H1 (cell line): ENCODE data around the gene GRHL3. TPM values are rescaled to one million over a fixed set of nuclear protein-coding genes. Genes with fewer than 3 reads are reported as not detected.

Experiments
- CTCF ChIA-PET: fragments of 300-600 bp; sonication (Branson Sonifier 250); formaldehyde crosslinking; loops from one replicate; lab custom pipeline; 2021; ENCODE audit not compliant: partially characterized antibody; lab: Charles Lee
- POLR2A ChIA-PET: fragments of 300-600 bp; sonication (Branson Sonifier 250); formaldehyde crosslinking; loops from one replicate; lab custom pipeline; 2021; ENCODE audit warnings: inconsistent platforms; ENCODE audit not compliant: partially characterized antibody; lab: Charles Lee
- DNase-seq, 2 experiments: peaks; one replicate each; pipeline versions ENCODE4 v3.0.0 to v3.0.0-alpha.2; 2010 to 2022; ENCODE audit warnings: low spot score in 2 of 2, low read depth in 1 of 2, mixed read lengths in 1 of 2
- FAIRE-seq: peaks from 2 replicates; lab custom pipeline; 2011; peaks lifted over from hg19 to GRCh38; lab: Jason Lieb, UNC
- H2AFZ ChIP-seq: 2 replicates; pipeline ENCODE4 v1.8.1; 2012; ENCODE audit warnings: low read length, inconsistent platforms
- H2AK5ac ChIP-seq: 2 replicates; pipeline ENCODE4 v1.6.1; 2013; ENCODE audit warnings: low read depth, low read length
- H2BK120ac ChIP-seq: replicated peaks from 2 replicates; pipeline ENCODE3; 2013; ENCODE audit warnings: low read depth, low read length, inconsistent platforms
- H2BK12ac ChIP-seq: 2 replicates; pipeline ENCODE4 v1.6.1; 2013; ENCODE audit warnings: low read depth, low read length
- H2BK15ac ChIP-seq: 2 replicates; pipeline ENCODE4 v1.6.1; 2013; ENCODE audit warnings: low read length
- H2BK20ac ChIP-seq: 2 replicates; pipeline ENCODE4 v1.6.1; 2013; ENCODE audit warnings: low read length
- H2BK5ac ChIP-seq: 2 replicates; pipeline ENCODE4 v1.6.1; 2013; ENCODE audit warnings: low read depth, low read length
- H3K14ac ChIP-seq: 2 replicates; pipeline ENCODE4 v1.6.1; 2013; ENCODE audit warnings: inconsistent platforms; ENCODE audit not compliant: insufficient read length
- H3K18ac ChIP-seq: 2 replicates; pipeline ENCODE4 v1.6.1; 2013; ENCODE audit warnings: low read length; ENCODE audit errors: extremely low read depth
- H3K23ac ChIP-seq: 2 replicates; pipeline ENCODE4 v1.6.1; 2013; ENCODE audit warnings: inconsistent platforms; ENCODE audit not compliant: insufficient read length
- H3K23me2 ChIP-seq: 2 replicates; pipeline ENCODE4 v1.6.1; 2013; ENCODE audit warnings: low read depth, low read length
- H3K27ac ChIP-seq: 2 replicates; pipeline ENCODE4 v1.6.1; 2011; ENCODE audit warnings: low read depth, low read length, inconsistent platforms
- H3K27me3 ChIP-seq, 4 experiments: replicated peaks in 1 of 4; 1 replicate in 1 of 4; 2 replicates in 3 of 4; pipeline versions ENCODE4 v1.6.1 to v1.8.1; 2011 to 2013; ENCODE audit warnings: low read length in 3 of 4, mild to moderate bottlenecking in 3 of 4, inconsistent platforms in 2 of 4, mixed read lengths in 2 of 4, moderate library complexity in 1 of 4; ENCODE audit not compliant: control insufficient read depth in 3 of 4, insufficient read depth in 3 of 4; ENCODE audit errors: extremely low read depth in 1 of 4
- H3K36me3 ChIP-seq, 4 experiments: 2 replicates each; pipeline versions ENCODE4 v1.6.1 to v1.8.1; 2011 to 2013; ENCODE audit warnings: mild to moderate bottlenecking in 4 of 4, low read length in 3 of 4, moderate library complexity in 2 of 4, control low read depth in 1 of 4, inconsistent platforms in 1 of 4; ENCODE audit not compliant: insufficient read depth in 4 of 4, control insufficient read depth in 2 of 4
- H3K4ac ChIP-seq: replicated peaks from 2 replicates; pipeline ENCODE3; 2013; ENCODE audit warnings: low read length, low read depth, mixed read lengths, inconsistent platforms; ENCODE audit not compliant: insufficient read length
- H3K4me1 ChIP-seq, 4 experiments: replicated peaks in 1 of 4; 1 replicate in 1 of 4; 2 replicates in 3 of 4; pipeline versions ENCODE4 v1.6.1 to v1.8.1; 2011 to 2013; ENCODE audit warnings: low read length in 3 of 4, inconsistent platforms in 2 of 4, mixed read lengths in 1 of 4; ENCODE audit not compliant: insufficient read depth in 4 of 4, control insufficient read depth in 3 of 4
- H3K4me2 ChIP-seq, 2 experiments: 2 replicates each; pipeline versions ENCODE4 v1.6.1 to v1.8.1; 2011 to 2013; ENCODE audit warnings: low read depth in 2 of 2, low read length in 2 of 2, control low read depth in 1 of 2, inconsistent platforms in 1 of 2, mild to moderate bottlenecking in 1 of 2; ENCODE audit not compliant: insufficient read depth in 1 of 2
- H3K4me3 ChIP-seq, 4 experiments: fragments of 200-600, 300-600 bp in 1 of 4; sonication (generic), shearing (Covaris generic), sonication (Bioruptor Twin) in 1 of 4; 2 replicates each; pipeline versions ENCODE4 v1.5.1 to v1.8.1; 2011 to 2016; ENCODE audit warnings: low read length in 4 of 4, low read depth in 3 of 4, control low read depth in 2 of 4, inconsistent platforms in 2 of 4, mild to moderate bottlenecking in 2 of 4, mixed read lengths in 1 of 4, moderate library complexity in 1 of 4; ENCODE audit not compliant: insufficient read depth in 2 of 4; ENCODE audit errors: extremely low read depth in 1 of 4
- H3K56ac ChIP-seq: replicated peaks from 2 replicates; pipeline ENCODE3; 2013; ENCODE audit warnings: low read depth, mild to moderate bottlenecking, mixed read lengths, low read length, inconsistent platforms; ENCODE audit not compliant: insufficient read length
- H3K79me1 ChIP-seq: 2 replicates; pipeline ENCODE4 v1.6.1; 2013; ENCODE audit warnings: low read depth, low read length, control low read depth
- H3K79me2 ChIP-seq, 2 experiments: 2 replicates each; pipeline versions ENCODE4 v1.6.1 to v1.8.1; 2012 to 2013; ENCODE audit warnings: low read length in 2 of 2, mild to moderate bottlenecking in 2 of 2, inconsistent platforms in 1 of 2; ENCODE audit not compliant: insufficient read depth in 2 of 2, control insufficient read depth in 1 of 2
- H3K9ac ChIP-seq, 4 experiments: replicated peaks in 1 of 4; 1 replicate in 1 of 4; 2 replicates in 3 of 4; pipeline versions ENCODE4 v1.6.1 to v1.8.1; 2011 to 2013; ENCODE audit warnings: low read depth in 3 of 4, low read length in 3 of 4, control low read depth in 2 of 4, mild to moderate bottlenecking in 2 of 4, moderate library complexity in 2 of 4, inconsistent platforms in 1 of 4; ENCODE audit errors: extremely low read depth in 1 of 4
- H3K9me3 ChIP-seq, 2 experiments: 2 replicates each; pipeline versions ENCODE4 v1.6.1 to v1.8.1; 2012 to 2013; ENCODE audit warnings: mild to moderate bottlenecking in 2 of 2, moderate library complexity in 2 of 2, control low read depth in 1 of 2, inconsistent platforms in 1 of 2, low read depth in 1 of 2, low read length in 1 of 2, mixed read lengths in 1 of 2; ENCODE audit not compliant: insufficient read depth in 2 of 2
- H4K20me1 ChIP-seq, 2 experiments: replicated peaks in 1 of 2; 2 replicates each; pipeline versions ENCODE3 to v1.8.1; 2011 to 2013; ENCODE audit warnings: inconsistent platforms in 2 of 2, low read length in 2 of 2, mild to moderate bottlenecking in 1 of 2; ENCODE audit not compliant: insufficient read depth in 2 of 2, control insufficient read depth in 1 of 2
- H4K5ac ChIP-seq: 2 replicates; pipeline ENCODE4 v1.6.1; 2013; ENCODE audit warnings: low read length, low read depth, mixed read lengths, inconsistent platforms; ENCODE audit not compliant: insufficient read length
- H4K8ac ChIP-seq: 2 replicates; pipeline ENCODE4 v1.8.0; 2013; ENCODE audit warnings: mild to moderate bottlenecking, moderate library complexity, low read length, inconsistent platforms; ENCODE audit not compliant: insufficient read depth; ENCODE audit errors: extremely low read depth
- H4K91ac ChIP-seq: replicated peaks from 2 replicates; pipeline ENCODE3; 2013; ENCODE audit warnings: low read length, mixed read lengths, inconsistent platforms; ENCODE audit not compliant: insufficient read length
- CBX8 ChIP-seq: fragments of 300-800, 300-1000 bp; sonication (generic); IDR thresholded peaks from 2 replicates; pipeline ENCODE4 v1.7.1; 2016; ENCODE audit warnings: low read depth, low read length, borderline replicate concordance
- CREB1 ChIP-seq: IDR thresholded peaks from 2 replicates; pipeline ENCODE4 v1.6.1; 2012; ENCODE audit warnings: inconsistent platforms
- CTBP2 ChIP-seq: IDR thresholded peaks from 2 replicates; pipeline ENCODE4 v1.7.0; 2011; ENCODE audit warnings: borderline replicate concordance, mild to moderate bottlenecking, moderate library complexity, mixed read lengths, low read length; ENCODE audit not compliant: insufficient read depth, insufficient read length
- HDAC2 ChIP-seq, 2 experiments: fragments of 300-600 bp in 1 of 2; sonication (generic) in 1 of 2; IDR thresholded peaks; 2 replicates each; pipeline ENCODE4 v1.6.1; 2011 to 2012; ENCODE audit warnings: low read depth in 2 of 2, low read length in 2 of 2, mild to moderate bottlenecking in 2 of 2, moderate library complexity in 2 of 2, borderline replicate concordance in 1 of 2, inconsistent platforms in 1 of 2
- KDM1A ChIP-seq: fragments of 200-600, 300-600 bp; sonication (generic); IDR thresholded peaks from 2 replicates; pipeline ENCODE4 v1.7.1; 2016; ENCODE audit warnings: mild to moderate bottlenecking, low read length, borderline replicate concordance
- MAFK ChIP-seq: IDR thresholded peaks from 2 replicates; pipeline ENCODE4 v1.6.1; 2012; ENCODE audit warnings: low read depth, mild to moderate bottlenecking, improper control_type of control experiment, low read length
- SAP30 ChIP-seq: fragments of 300-600 bp; sonication (generic); IDR thresholded peaks from 2 replicates; pipeline ENCODE4 v1.7.1; 2012; ENCODE audit warnings: low read length, moderate library complexity, mild to moderate bottlenecking, inconsistent platforms; ENCODE audit not compliant: insufficient read depth, insufficient replicate concordance
- TAF1 ChIP-seq: IDR thresholded peaks from 2 replicates; pipeline ENCODE4 v1.6.1; 2011; ENCODE audit warnings: mild to moderate bottlenecking, low read depth, low read length
- WGBS, 2 experiments: shearing (Covaris generic) in 1 of 2; methylation state at CpG; one replicate each; pipeline versions ENCODE4 v1.1.6 to v1.1.7; 2013 to 2015; ENCODE audit warnings: low lambda C conversion rate in 2 of 2, mixed read lengths in 2 of 2, inconsistent platforms in 1 of 2, low coverage in 1 of 2, missing lambda C conversion rate in 1 of 2; ENCODE audit not compliant: insufficient replicate concordance in 2 of 2, insufficient coverage in 1 of 2, insufficient read length in 1 of 2; ENCODE audit errors: extremely low coverage in 1 of 2, missing lambda C conversion rate in 1 of 2; 5-methylcytosine and 5-hydroxymethylcytosine counted together
- polyA plus RNA-seq, 7 experiments: library from polyadenylated mRNA; depleted of rRNA in 3 of 7; stranded (reverse) in 5 of 7; unstranded in 2 of 7; fragments of >200 nt in 5 of 7; fragments of 200-250 nt in 2 of 7; gene quantifications; 1 replicate in 5 of 7; 2 replicates in 1 of 7; 4 replicates in 1 of 7; pipeline versions ENCODE4 v1.2.1 to v1.2.3, GENCODE V29; 2011 to 2013; ENCODE audit warnings: missing spikeins in 2 of 7, mixed read lengths in 2 of 7
- total RNA-seq: library from RNA; stranded (reverse); fragmentation: NEBNext Ultra II Directional; extraction: Animal tissue kit (Norgen Biotek cat#: 25700); gene quantifications from 2 replicates; pipeline ENCODE4 v1.2.1, GENCODE V29; 2021
- TF ChIP-seq, protein P1 (sequence below), 3 experiments: IDR thresholded peaks; 1 replicate in 2 of 3; 2 replicates in 1 of 3; pipeline versions ENCODE4 v1.5.1 to v1.6.1; 2011; ENCODE audit warnings: low read length in 3 of 3, mild to moderate bottlenecking in 3 of 3, inconsistent platforms in 2 of 3, low read depth in 1 of 3, moderate library complexity in 1 of 3; ENCODE audit not compliant: insufficient read depth in 1 of 3; ENCODE audit errors: control extremely low read depth in 1 of 3
- TF ChIP-seq, protein P2 (sequence below): IDR thresholded peaks from 2 replicates; pipeline ENCODE4 v1.6.1; 2011; ENCODE audit warnings: low read depth, mild to moderate bottlenecking, low read length; ENCODE audit not compliant: insufficient read depth

GRHL3 gene
- total and polyA plus RNA-seq, 2 of the 8 experiments (the other 6 are each of a cell fraction or from before 2014, with no cell fraction given): 0.80 to 1.8 TPM

GRCh38 chr1:24373044-24373443 is 53.9 kb downstream of the GRHL3 start:
- CTCF ChIA-PET: interaction anchor here (1.3 to 5.5 kb wide), 8 partner anchors 9 to 174 kb away, joined by 3 to 51 read pairs (median 10); no protein-coding TSS in a partner anchor
- H4K5ac ChIP-seq: no peak overlapping the region
- H3K23me2 ChIP-seq: no peaks in the 10 kb centered on the region
- H3K14ac ChIP-seq: no peak overlapping the region
- no peak overlapping the region for H3K4me2 ChIP-seq
- no peak overlapping the region for H2BK15ac ChIP-seq
- no peak overlapping the region for H2AK5ac ChIP-seq
- peaks cover 0 to 13% (median 6%) of the 10 kb centered on the region in 4 experiments; a peak in 3 of 7 replicates for H3K4me1 ChIP-seq
- H2BK12ac ChIP-seq: no peak overlapping the region
- no peak overlapping the region for H2BK120ac ChIP-seq
- POLR2A ChIA-PET: interaction anchor here (1.0 to 1.1 kb wide), 2 partner anchors 90 to 222 kb away, joined by 3 read pairs; no protein-coding TSS in a partner anchor
- DNase-seq: no peak
- no peaks in the 10 kb centered on the region for H3K79me1 ChIP-seq
- no peak overlapping the region for H2BK20ac ChIP-seq
- H3K18ac ChIP-seq: no peak overlapping the region
- H3K4me3 ChIP-seq: no peak overlapping the region
- H3K79me2 ChIP-seq: no peaks in the 10 kb centered on the region
- H3K27me3 ChIP-seq: no peaks in the 10 kb centered on the region
- no peak overlapping the region for H3K56ac ChIP-seq
- H2AFZ ChIP-seq: no peak overlapping the region
- H3K36me3 ChIP-seq: no peaks in the 10 kb centered on the region
- no peak overlapping the region for H3K23ac ChIP-seq
- FAIRE-seq: no peak
- no peak overlapping the region for H4K91ac ChIP-seq
- no peaks in the 10 kb centered on the region for H3K9me3 ChIP-seq
- H3K4ac ChIP-seq: no peak overlapping the region
- no peak overlapping the region for H4K8ac ChIP-seq
- H3K27ac ChIP-seq: no peak overlapping the region
- no peak overlapping the region for H3K9ac ChIP-seq
- H2BK5ac ChIP-seq: no peak overlapping the region
- WGBS, 2 experiments: 84% methylated on average over 7 of the region's 7 CpGs; no CpG with 5 or more reads in 1 of the 2 experiments
- no peaks in the 10 kb centered on the region for H4K20me1 ChIP-seq
- TF ChIP-seq KDM1A (no peak), MAFK (no peak), SAP30 (no peak), CREB1 (no peak), HDAC2 (IDR thresholded peaks at IDR 0.05; ENCODE audit: borderline replicate concordance in 1 of 2, low read depth in 2 of 2, low read length in 2 of 2) (no peak), CBX8 (no peak), CTBP2 (no peak), TAF1 (no peak)
- TF ChIP-seq, protein P1, sequence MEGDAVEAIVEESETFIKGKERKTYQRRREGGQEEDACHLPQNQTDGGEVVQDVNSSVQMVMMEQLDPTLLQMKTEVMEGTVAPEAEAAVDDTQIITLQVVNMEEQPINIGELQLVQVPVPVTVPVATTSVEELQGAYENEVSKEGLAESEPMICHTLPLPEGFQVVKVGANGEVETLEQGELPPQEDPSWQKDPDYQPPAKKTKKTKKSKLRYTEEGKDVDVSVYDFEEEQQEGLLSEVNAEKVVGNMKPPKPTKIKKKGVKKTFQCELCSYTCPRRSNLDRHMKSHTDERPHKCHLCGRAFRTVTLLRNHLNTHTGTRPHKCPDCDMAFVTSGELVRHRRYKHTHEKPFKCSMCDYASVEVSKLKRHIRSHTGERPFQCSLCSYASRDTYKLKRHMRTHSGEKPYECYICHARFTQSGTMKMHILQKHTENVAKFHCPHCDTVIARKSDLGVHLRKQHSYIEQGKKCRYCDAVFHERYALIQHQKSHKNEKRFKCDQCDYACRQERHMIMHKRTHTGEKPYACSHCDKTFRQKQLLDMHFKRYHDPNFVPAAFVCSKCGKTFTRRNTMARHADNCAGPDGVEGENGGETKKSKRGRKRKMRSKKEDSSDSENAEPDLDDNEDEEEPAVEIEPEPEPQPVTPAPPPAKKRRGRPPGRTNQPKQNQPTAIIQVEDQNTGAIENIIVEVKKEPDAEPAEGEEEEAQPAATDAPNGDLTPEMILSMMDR (IDR thresholded peaks at IDR 0.05; ENCODE audit: control extremely low read depth in 1 of 3, insufficient read depth in 1 of 3, low read depth in 1 of 3, low read length in 3 of 3): no peak
- TF ChIP-seq, protein P2, sequence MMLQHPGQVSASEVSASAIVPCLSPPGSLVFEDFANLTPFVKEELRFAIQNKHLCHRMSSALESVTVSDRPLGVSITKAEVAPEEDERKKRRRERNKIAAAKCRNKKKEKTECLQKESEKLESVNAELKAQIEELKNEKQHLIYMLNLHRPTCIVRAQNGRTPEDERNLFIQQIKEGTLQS: no peak
